DND-41 (cell line): Measurements from ENCODE around the gene PLBD1.

Experiments used
- ATAC-seq: fragments of 200-7000 bp; cut with Tn5 transposase; 3 replicates; pipeline ENCODE4 v1.9.1; 2021; ENCODE audit warnings: low read depth; ENCODE audit not compliant: insufficient read depth
- DNase-seq: peaks from one replicate; pipeline ENCODE4 v3.0.0-alpha.2; 2020
- H2AFZ ChIP-seq: 2 replicates; pipeline ENCODE4 v1.6.0; 2012; ENCODE audit warnings: low read depth, low read length
- H3K27ac ChIP-seq: 2 replicates; pipeline ENCODE4 v1.5.1; 2012; ENCODE audit warnings: low read length, inconsistent platforms
- H3K27me3 ChIP-seq: fragments of 200-600 bp; sonication (generic); 2 replicates; pipeline ENCODE4 v1.6.0; 2012; ENCODE audit warnings: low read length, mild to moderate bottlenecking, inconsistent platforms; ENCODE audit not compliant: insufficient read depth, poor library complexity
- H3K36me3 ChIP-seq: 2 replicates; pipeline ENCODE4 v1.5.1; 2012; ENCODE audit warnings: low read length, inconsistent platforms; ENCODE audit not compliant: insufficient read depth
- H3K4me1 ChIP-seq: 2 replicates; pipeline ENCODE4 v1.5.1; 2012; ENCODE audit warnings: mild to moderate bottlenecking, low read length; ENCODE audit not compliant: insufficient read depth
- H3K4me2 ChIP-seq: 2 replicates; pipeline ENCODE4 v1.6.0; 2012; ENCODE audit warnings: mild to moderate bottlenecking, moderate library complexity, low read length, inconsistent platforms; ENCODE audit not compliant: insufficient read depth
- H3K4me3 ChIP-seq, 2 experiments: fragments of 200-600 bp in 1 of 2; shearing (Covaris generic) in 1 of 2; 2 replicates each; pipeline ENCODE4 v1.5.1; 2012 to 2016; ENCODE audit warnings: inconsistent platforms in 2 of 2, low read length in 2 of 2, mild to moderate bottlenecking in 2 of 2, low read depth in 1 of 2, moderate library complexity in 1 of 2
- H3K79me2 ChIP-seq: 2 replicates; pipeline ENCODE4 v1.6.0; 2012; ENCODE audit warnings: low read length, inconsistent platforms; ENCODE audit not compliant: insufficient read depth
- H3K9ac ChIP-seq: 2 replicates; pipeline ENCODE4 v1.6.0; 2012; ENCODE audit warnings: low read depth, mild to moderate bottlenecking, inconsistent platforms, low read length, moderate library complexity
- H3K9me3 ChIP-seq: 2 replicates; pipeline ENCODE4 v1.5.1; 2012; ENCODE audit warnings: low read length, moderate library complexity, mild to moderate bottlenecking, inconsistent platforms; ENCODE audit not compliant: insufficient read depth, severe bottlenecking
- H4K20me1 ChIP-seq: 2 replicates; pipeline ENCODE4 v1.6.0; 2012; ENCODE audit warnings: low read length; ENCODE audit not compliant: insufficient read depth
- CTCF ChIP-seq: IDR thresholded peaks from 2 replicates; pipeline ENCODE4 v1.5.1; 2012; ENCODE audit warnings: borderline replicate concordance, low read length, moderate library complexity, mild to moderate bottlenecking; ENCODE audit not compliant: poor library complexity, severe bottlenecking; ENCODE audit errors: extremely low read depth
- EZH2 ChIP-seq: IDR thresholded peaks from 3 replicates; pipeline ENCODE4 v1.6.1; 2012; ENCODE audit warnings: borderline replicate concordance, low read depth, mild to moderate bottlenecking, moderate library complexity, low read length, inconsistent platforms; ENCODE audit not compliant: severe bottlenecking

Gene PLBD1

GRCh38 chr12:14482886-14483285, 84.8 kb downstream of the PLBD1 start:
- no peak for TF ChIP-seq EZH2
- TF ChIP-seq CTCF = no peak

GRCh38 chr12:14482361-14482760, 85.3 kb downstream of the PLBD1 start:
- no peaks in the 10 kb centered on the region for H4K20me1 ChIP-seq
- H3K4me2 ChIP-seq = no peak overlapping the region
- TF ChIP-seq EZH2 = no peak
- DNase-seq (no peak), ATAC-seq (no peak)
- no peak overlapping the region for H3K9ac ChIP-seq
- H3K4me1 ChIP-seq = no peaks in the 10 kb centered on the region
- H3K79me2 ChIP-seq = no peaks in the 10 kb centered on the region
- no peaks in the 10 kb centered on the region for H3K9me3 ChIP-seq
- H3K27ac ChIP-seq = no peak overlapping the region
- peaks cover 80% of the 10 kb centered on the region for H3K36me3 ChIP-seq
- H3K27me3 ChIP-seq = no peaks in the 10 kb centered on the region
- H3K4me3 ChIP-seq = no peak overlapping the region
- no peak overlapping the region for H2AFZ ChIP-seq

More at GRCh38 chr12:14482886-14483285, 84.8 kb downstream of the PLBD1 start:
- H3K9ac ChIP-seq = no peak overlapping the region
- peaks cover 79% of the 10 kb centered on the region for H3K36me3 ChIP-seq
- ATAC-seq (no peak), DNase-seq (no peak)
- no peak overlapping the region for H3K27ac ChIP-seq
- no peaks in the 10 kb centered on the region for H4K20me1 ChIP-seq
- no peak overlapping the region for H2AFZ ChIP-seq
- no peaks in the 10 kb centered on the region for H3K27me3 ChIP-seq
- H3K4me1 ChIP-seq = no peaks in the 10 kb centered on the region
- no peaks in the 10 kb centered on the region for H3K79me2 ChIP-seq
- no peak overlapping the region for H3K4me2 ChIP-seq
- H3K4me3 ChIP-seq = no peak overlapping the region
- H3K9me3 ChIP-seq = no peaks in the 10 kb centered on the region

- no peak for TF ChIP-seq CTCF
- no peak for TF ChIP-seq EZH2
- H3K4me1 ChIP-seq = no peaks in the 10 kb centered on the region
- no peak for DNase-seq
- H3K27me3 ChIP-seq = no peaks in the 10 kb centered on the region
- no peak overlapping the region for H3K4me3 ChIP-seq
- H3K27ac ChIP-seq = no peak overlapping the region
- H4K20me1 ChIP-seq = no peaks in the 10 kb centered on the region
- H3K9ac ChIP-seq = no peak overlapping the region
- ATAC-seq = no peak
- H3K79me2 ChIP-seq = no peaks in the 10 kb centered on the region
- H2AFZ ChIP-seq = no peak overlapping the region
- H3K9me3 ChIP-seq = no peaks in the 10 kb centered on the region
- peaks cover 72% of the 10 kb centered on the region for H3K36me3 ChIP-seq
- no peak overlapping the region for H3K4me2 ChIP-seq
Measured at GRCh38 chr12:14481201-14481600, 86.5 kb downstream of the PLBD1 start.

- Histone ChIP-seq H3K27me3 (no peaks in the 10 kb centered on the region), H3K9ac (no peak overlapping the region), H3K27ac (no peak overlapping the region), H3K79me2 (no peaks in the 10 kb centered on the region), H3K9me3 (peaks cover 4% of the 10 kb centered on the region), H3K4me3 (no peak overlapping the region), H4K20me1 (no peaks in the 10 kb centered on the region), H3K36me3 (peaks cover 72% of the 10 kb centered on the region), H3K4me2 (no peak overlapping the region), H3K4me1 (no peaks in the 10 kb centered on the region), H2AFZ (no peak overlapping the region)
- TF ChIP-seq EZH2 = no peak
- TF ChIP-seq CTCF = no peak
- DNase-seq (no peak), ATAC-seq (no peak)
Measured at GRCh38 chr12:14479004-14479403, 88.7 kb downstream of the PLBD1 start.
